Panc1 (cell line): ENCODE measurements around the gene ADAM33. TPM values are rescaled to one million over a fixed set of nuclear protein-coding genes. Genes with fewer than 3 reads are reported as not detected.

ENCODE experiments used
- ATAC-seq: fragments of 200-7000 bp; cut with Tn5 transposase; 2 replicates; pipeline ENCODE4 v1.9.1; 2020; ENCODE audit warnings: mild to moderate bottlenecking, moderate library complexity
- BruUV-seq: library from RNA; stranded (reverse); fragments of 400-500 nt; replicated peaks from 2 replicates; lab custom pipeline; 2021; lab: Mats Ljungman, UMichigan
- CTCF ChIA-PET: fragments of 300-600 bp; sonication (Branson Sonifier 250); formaldehyde crosslinking; loops from one replicate; lab custom pipeline; 2022; ENCODE audit warnings: antibody characterized with exemption; lab: Charles Lee
- POLR2A ChIA-PET: fragments of 300-600 bp; sonication (Branson Sonifier 250); formaldehyde crosslinking; loops from one replicate; lab custom pipeline; 2022; ENCODE audit warnings: antibody characterized with exemption; lab: Charles Lee
- DNase-seq: peaks from one replicate; pipeline ENCODE4 v3.0.0-alpha.2; 2010; ENCODE audit warnings: low read depth, low spot score
- H3K27ac ChIP-seq: 2 replicates; pipeline ENCODE4 v1.5.1; 2011; ENCODE audit warnings: mild to moderate bottlenecking, low read length, inconsistent platforms
- H3K27me3 ChIP-seq: fragments of 200-500 bp; sonication (Bioruptor generic); 2 replicates; pipeline ENCODE4 v1.6.0; 2014; ENCODE audit warnings: low read length, inconsistent platforms; ENCODE audit not compliant: control insufficient read depth, insufficient read depth
- H3K36me3 ChIP-seq: fragments of 200-500 bp; sonication (Bioruptor generic); 2 replicates; pipeline ENCODE4 v1.5.1; 2014; ENCODE audit warnings: inconsistent platforms, mild to moderate bottlenecking, low read length, moderate library complexity; ENCODE audit not compliant: control insufficient read depth, insufficient read depth
- H3K4me1 ChIP-seq: 2 replicates; pipeline ENCODE4 v1.5.1; 2011; ENCODE audit warnings: inconsistent platforms, mild to moderate bottlenecking, low read length, moderate library complexity; ENCODE audit not compliant: control insufficient read depth, insufficient read depth
- H3K4me3 ChIP-seq, 2 experiments: 2 replicates each; pipeline ENCODE4 v1.5.1; 2011 to 2012; ENCODE audit warnings: low read depth in 2 of 2, low read length in 2 of 2, mild to moderate bottlenecking in 2 of 2, inconsistent platforms in 1 of 2, moderate library complexity in 1 of 2
- H3K9me3 ChIP-seq: fragments of 200-500 bp; sonication (Bioruptor generic); 2 replicates; pipeline ENCODE4 v1.5.1; 2014; ENCODE audit warnings: low read depth, mild to moderate bottlenecking, inconsistent platforms, low read length, moderate library complexity; ENCODE audit not compliant: control insufficient read depth, insufficient read depth
- POLR2AphosphoS5 ChIP-seq: IDR thresholded peaks from 2 replicates; pipeline ENCODE4 v1.6.1; 2012; ENCODE audit warnings: mild to moderate bottlenecking, low read depth, low read length, moderate library complexity
- SIN3A ChIP-seq: IDR thresholded peaks from 2 replicates; pipeline ENCODE4 v1.6.1; 2012; ENCODE audit warnings: low read depth, mild to moderate bottlenecking, low read length, moderate library complexity, borderline replicate concordance; ENCODE audit not compliant: insufficient read depth
- TCF7L2 ChIP-seq: IDR thresholded peaks from 2 replicates; pipeline ENCODE4 v1.6.1; 2011; ENCODE audit warnings: mild to moderate bottlenecking, low read depth, low read length, inconsistent platforms
- in situ Hi-C: cut with HindIII; loops from 2 replicates; pipeline ENCODE4 v1.10.0; 2016; ENCODE audit warnings: low sequenced_read_pairs, low pct_unique_long_range_greater_than_20kb
- intact Hi-C: fragments of 100-400 bp; cut with micrococcal nuclease; formaldehyde crosslinking; loops from one replicate; pipeline ENCODE4 v1.10.0; 2022; ENCODE audit not compliant: unreplicated experiment
- total RNA-seq: library from RNA; stranded (reverse); gene quantifications from one replicate; pipeline ENCODE4 v1.2.1, GENCODE V29; 2021; ENCODE audit not compliant: unreplicated experiment
- TF ChIP-seq, protein P1 (sequence below), 2 experiments: IDR thresholded peaks; 2 replicates each; pipeline ENCODE4 v1.6.1; 2011 to 2012; ENCODE audit warnings: low read depth in 2 of 2, control low read depth in 1 of 2, low read length in 1 of 2, mild to moderate bottlenecking in 1 of 2, moderate library complexity in 1 of 2; ENCODE audit not compliant: insufficient read depth in 1 of 2
- TF ChIP-seq, protein P2 (sequence below): fragments of 450-650 bp; IDR thresholded peaks from 2 replicates; pipeline ENCODE4 v1.5.1; 2017; ENCODE audit warnings: mild to moderate bottlenecking

The ADAM33 gene
- total RNA-seq, 1 experiment from 2014 or later = 0.62 TPM

DNA sequence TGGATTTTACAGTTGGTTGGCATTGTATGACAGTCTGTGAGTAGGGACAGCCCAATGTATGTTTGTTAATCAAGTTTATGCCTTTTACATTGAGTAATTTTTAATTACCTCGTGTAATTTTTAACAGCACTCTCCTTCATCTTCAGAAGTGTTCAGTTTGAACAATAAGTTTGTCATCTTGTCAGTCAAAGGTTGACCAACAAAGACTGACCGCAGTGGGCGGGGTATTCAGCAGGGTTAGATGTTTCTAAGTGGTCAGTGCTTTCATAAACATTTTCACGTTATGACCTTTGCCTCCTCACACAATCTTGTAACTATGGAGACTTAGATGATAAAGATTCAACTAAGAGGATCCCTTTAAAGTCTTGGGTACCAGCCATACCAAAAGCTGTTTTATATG lies 59.4 kb downstream of the ADAM33 start:
- ATAC-seq (no peak), DNase-seq (no peak)
- Histone ChIP-seq H3K4me3 (no peak overlapping the region), H3K27ac (no peak overlapping the region), H3K4me1 (no peaks in the 10 kb centered on the region), H3K27me3 (no peaks in the 10 kb centered on the region), H3K36me3 (no peaks in the 10 kb centered on the region), H3K9me3 (no peaks in the 10 kb centered on the region)
- intact Hi-C loops = no loop called here
- ChIA-PET CTCF (no interaction called here), POLR2A (no interaction called here)
- in situ Hi-C loops = no loop called here
- TF ChIP-seq SIN3A (no peak), POLR2AphosphoS5 (no peak), TCF7L2 (no peak)
- TF ChIP-seq, protein P1, sequence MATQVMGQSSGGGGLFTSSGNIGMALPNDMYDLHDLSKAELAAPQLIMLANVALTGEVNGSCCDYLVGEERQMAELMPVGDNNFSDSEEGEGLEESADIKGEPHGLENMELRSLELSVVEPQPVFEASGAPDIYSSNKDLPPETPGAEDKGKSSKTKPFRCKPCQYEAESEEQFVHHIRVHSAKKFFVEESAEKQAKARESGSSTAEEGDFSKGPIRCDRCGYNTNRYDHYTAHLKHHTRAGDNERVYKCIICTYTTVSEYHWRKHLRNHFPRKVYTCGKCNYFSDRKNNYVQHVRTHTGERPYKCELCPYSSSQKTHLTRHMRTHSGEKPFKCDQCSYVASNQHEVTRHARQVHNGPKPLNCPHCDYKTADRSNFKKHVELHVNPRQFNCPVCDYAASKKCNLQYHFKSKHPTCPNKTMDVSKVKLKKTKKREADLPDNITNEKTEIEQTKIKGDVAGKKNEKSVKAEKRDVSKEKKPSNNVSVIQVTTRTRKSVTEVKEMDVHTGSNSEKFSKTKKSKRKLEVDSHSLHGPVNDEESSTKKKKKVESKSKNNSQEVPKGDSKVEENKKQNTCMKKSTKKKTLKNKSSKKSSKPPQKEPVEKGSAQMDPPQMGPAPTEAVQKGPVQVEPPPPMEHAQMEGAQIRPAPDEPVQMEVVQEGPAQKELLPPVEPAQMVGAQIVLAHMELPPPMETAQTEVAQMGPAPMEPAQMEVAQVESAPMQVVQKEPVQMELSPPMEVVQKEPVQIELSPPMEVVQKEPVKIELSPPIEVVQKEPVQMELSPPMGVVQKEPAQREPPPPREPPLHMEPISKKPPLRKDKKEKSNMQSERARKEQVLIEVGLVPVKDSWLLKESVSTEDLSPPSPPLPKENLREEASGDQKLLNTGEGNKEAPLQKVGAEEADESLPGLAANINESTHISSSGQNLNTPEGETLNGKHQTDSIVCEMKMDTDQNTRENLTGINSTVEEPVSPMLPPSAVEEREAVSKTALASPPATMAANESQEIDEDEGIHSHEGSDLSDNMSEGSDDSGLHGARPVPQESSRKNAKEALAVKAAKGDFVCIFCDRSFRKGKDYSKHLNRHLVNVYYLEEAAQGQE (IDR thresholded peaks at IDR 0.05; ENCODE audit: insufficient read depth in 1 of 2, low read depth in 2 of 2, low read length in 1 of 2) = no peak
- TF ChIP-seq, protein P2, sequence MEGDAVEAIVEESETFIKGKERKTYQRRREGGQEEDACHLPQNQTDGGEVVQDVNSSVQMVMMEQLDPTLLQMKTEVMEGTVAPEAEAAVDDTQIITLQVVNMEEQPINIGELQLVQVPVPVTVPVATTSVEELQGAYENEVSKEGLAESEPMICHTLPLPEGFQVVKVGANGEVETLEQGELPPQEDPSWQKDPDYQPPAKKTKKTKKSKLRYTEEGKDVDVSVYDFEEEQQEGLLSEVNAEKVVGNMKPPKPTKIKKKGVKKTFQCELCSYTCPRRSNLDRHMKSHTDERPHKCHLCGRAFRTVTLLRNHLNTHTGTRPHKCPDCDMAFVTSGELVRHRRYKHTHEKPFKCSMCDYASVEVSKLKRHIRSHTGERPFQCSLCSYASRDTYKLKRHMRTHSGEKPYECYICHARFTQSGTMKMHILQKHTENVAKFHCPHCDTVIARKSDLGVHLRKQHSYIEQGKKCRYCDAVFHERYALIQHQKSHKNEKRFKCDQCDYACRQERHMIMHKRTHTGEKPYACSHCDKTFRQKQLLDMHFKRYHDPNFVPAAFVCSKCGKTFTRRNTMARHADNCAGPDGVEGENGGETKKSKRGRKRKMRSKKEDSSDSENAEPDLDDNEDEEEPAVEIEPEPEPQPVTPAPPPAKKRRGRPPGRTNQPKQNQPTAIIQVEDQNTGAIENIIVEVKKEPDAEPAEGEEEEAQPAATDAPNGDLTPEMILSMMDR = no peak
- no TSS peak for BruUV-seq

DNA sequence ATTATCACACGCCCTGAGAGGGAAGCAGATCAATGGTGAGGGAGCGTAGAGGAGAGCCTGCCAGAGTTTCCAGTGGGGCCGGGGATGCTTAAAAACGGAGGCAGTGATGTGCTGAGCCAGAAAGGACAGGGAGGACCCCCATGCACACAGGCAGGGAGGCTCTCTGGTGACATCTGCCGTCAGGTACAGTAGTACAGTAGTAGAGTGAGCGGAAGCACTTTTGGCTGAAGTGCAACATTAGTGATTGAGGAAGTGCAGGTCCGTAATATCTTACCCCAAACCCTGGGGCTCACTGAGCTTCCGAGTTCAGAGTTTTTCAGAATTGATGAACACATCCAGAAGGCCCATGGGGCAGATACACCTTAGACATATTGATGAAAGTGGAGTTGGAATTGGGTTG lies 60.7 kb downstream of the ADAM33 start:
- in situ Hi-C loops (no loop called here), intact Hi-C loops (no loop called here)
- ChIA-PET CTCF (no interaction called here), POLR2A (interaction anchor here (0.6 kb wide), 1 partner anchor 201 kb away, joined by 3 read pairs; no protein-coding TSS in a partner anchor)
- no peak overlapping the region for H3K4me3 ChIP-seq
- BruUV-seq = no TSS peak
- ATAC-seq = no peak
- no peaks in the 10 kb centered on the region for H3K9me3 ChIP-seq
- no peaks in the 10 kb centered on the region for H3K4me1 ChIP-seq
- no peaks in the 10 kb centered on the region for H3K36me3 ChIP-seq
- DNase-seq = no peak
- H3K27ac ChIP-seq = no peak overlapping the region
- H3K27me3 ChIP-seq = no peaks in the 10 kb centered on the region
- no peak for TF ChIP-seq SIN3A
- TF ChIP-seq POLR2AphosphoS5 = no peak
- no peak for TF ChIP-seq TCF7L2
- TF ChIP-seq, protein P2 = no peak
- TF ChIP-seq, protein P1 (IDR thresholded peaks at IDR 0.05; ENCODE audit: insufficient read depth in 1 of 2, low read depth in 2 of 2, low read length in 1 of 2) = no peak

Other genes with a start within 250 kb of the ADAM33 start
- gene ATRN, start 211.0 kb downstream of the ADAM33 start, total RNA-seq = 33.8 TPM
- not detected for gene GFRA4, start 18.6 kb downstream of the ADAM33 start, total RNA-seq
- 0.03 TPM for gene SIGLEC1, start 30.6 kb upstream of the ADAM33 start, total RNA-seq
- 0.21 TPM for gene HSPA12B, start 50.7 kb upstream of the ADAM33 start, total RNA-seq
- gene ADISSP, start 85.7 kb upstream of the ADAM33 start, total RNA-seq = 100 TPM
- 0.41 TPM for gene SPEF1, start 99.4 kb upstream of the ADAM33 start, total RNA-seq
- gene CENPB, start 104.7 kb upstream of the ADAM33 start, total RNA-seq = 154 TPM
- 170 TPM for gene CDC25B, start 114.3 kb upstream of the ADAM33 start, total RNA-seq
- gene AP5S1, start 138.5 kb upstream of the ADAM33 start, total RNA-seq = 23.1 TPM
- gene MAVS, start 164.8 kb upstream of the ADAM33 start, total RNA-seq = 32.3 TPM
- 40.9 TPM for gene PANK2, start 207.4 kb upstream of the ADAM33 start, total RNA-seq